HG03045 (cell line): Measurements from ENCODE around the gene CFAP61.

Experiments used
- ATAC-seq: cut with Tn5 transposase; IDR thresholded peaks from one replicate; pipeline ENCODE4 v1.9.1; 2021; ENCODE audit warnings: mild to moderate bottlenecking, moderate library complexity; ENCODE audit not compliant: unreplicated experiment

Gene CFAP61

DNA sequence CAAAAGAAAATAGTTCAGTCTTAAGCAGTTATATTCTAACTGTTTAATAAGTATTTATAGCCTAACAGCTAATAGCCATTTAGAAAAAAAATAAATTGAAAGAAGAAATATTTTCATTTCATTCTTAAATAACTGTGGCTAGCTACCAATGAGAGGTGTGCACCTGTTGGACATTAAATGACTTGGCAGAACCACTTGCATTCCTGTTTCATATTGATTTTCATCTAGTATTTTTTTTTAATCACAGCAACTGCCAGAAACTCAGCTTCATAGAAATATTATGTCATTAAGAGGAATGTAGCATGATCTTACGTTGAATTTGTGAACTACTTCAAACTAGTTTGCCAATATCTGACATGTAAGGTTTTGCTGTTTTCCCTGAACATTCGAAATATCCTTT, 25.0 kb upstream of the CFAP61 start:
- no peak for ATAC-seq

DNA sequence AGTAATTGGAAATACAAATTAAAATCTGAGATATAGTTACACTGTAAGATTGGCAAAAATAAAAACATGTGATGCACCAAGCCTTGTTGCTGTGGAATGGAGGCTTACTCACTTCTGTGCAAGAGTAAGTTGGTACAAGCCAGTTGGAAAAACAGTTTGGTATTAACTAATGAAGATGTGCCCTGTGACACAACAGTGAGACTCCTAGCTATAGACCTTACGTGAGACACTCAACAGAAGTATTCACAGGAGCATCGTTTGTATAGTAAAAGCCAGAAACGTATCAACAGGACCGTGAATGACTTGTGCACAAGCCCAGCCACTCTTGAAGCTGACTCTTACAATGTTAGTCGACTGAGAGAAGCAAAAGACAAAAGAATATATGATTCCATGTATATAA, 20.5 kb upstream of the CFAP61 start:
- no peak for ATAC-seq

DNA sequence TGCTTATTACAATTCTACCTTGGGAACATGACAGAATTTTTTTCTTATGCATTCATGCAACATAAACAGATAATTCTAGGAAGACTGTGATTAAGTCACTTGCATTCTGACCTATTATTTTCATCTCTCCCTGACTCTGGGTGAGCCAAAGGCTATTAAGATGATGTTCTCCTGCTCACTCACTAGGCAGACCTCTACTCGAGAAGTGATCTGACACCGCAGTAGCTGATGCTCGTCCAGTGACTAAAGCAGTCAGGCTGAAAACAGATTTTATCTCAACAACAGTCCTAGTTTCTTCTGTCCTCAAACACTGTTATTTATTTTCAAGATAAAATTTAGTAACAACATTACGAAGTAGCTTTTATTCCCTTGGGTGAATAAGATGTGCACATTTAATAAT, 17.8 kb upstream of the CFAP61 start:
- ATAC-seq = no peak

DNA sequence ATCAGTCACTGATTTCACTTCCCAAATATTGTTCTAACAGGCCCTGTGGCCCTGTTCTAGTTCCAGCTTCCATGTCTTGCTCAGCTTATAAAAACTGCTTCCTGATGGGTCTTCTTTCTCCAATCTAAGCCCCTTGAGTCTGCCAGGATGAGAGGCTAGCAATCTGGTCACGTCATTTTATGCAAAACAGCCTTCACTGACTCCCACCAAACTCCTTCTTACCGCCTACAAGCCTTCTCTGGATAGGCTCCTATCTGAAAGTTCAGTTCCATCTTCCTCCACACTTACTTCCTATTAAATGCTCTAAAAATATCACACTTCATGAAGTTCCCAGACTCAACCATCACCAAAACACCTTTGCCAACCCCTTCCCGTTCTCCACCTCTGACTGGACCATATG, 15.6 kb upstream of the CFAP61 start:
- no peak for ATAC-seq

DNA sequence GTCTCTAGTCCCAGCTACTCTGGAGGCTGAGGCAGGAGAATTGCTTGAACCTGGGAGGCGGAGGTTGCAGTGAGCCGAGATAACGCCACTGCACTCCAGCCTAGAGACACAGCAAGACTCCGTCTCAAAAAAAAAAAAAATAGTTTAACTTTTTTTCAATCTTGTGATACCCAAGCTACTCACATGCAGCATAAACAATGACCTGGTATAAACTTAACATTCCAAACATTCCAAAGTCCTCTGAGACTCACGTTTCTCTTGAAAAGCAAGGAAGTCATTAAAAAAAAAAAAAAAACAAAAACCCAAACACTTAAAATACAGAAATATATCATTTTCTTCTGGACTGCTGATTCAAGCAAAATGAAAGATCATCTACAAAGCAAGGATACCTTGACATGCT, 14.4 kb upstream of the CFAP61 start:
- no peak for ATAC-seq

DNA sequence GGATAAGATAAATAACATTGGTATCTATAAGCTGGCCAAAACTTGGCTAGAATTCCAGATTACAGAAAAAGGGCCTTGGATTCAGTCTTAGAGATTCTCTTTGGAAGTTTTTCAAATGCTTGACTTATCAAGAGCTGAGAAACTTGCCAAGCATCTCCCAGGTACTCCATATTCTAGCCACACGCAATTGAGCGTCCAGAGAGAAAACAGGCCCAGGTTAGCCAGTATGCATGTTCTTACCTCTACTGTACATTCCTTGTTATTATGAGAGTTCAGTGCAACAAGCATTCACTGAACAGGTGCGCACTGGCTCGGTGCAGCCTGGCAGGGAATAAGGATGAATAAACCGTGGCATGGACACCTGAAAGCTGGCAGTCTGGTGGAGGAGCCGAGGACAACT, 13.7 kb upstream of the CFAP61 start:
- ATAC-seq = no peak

DNA sequence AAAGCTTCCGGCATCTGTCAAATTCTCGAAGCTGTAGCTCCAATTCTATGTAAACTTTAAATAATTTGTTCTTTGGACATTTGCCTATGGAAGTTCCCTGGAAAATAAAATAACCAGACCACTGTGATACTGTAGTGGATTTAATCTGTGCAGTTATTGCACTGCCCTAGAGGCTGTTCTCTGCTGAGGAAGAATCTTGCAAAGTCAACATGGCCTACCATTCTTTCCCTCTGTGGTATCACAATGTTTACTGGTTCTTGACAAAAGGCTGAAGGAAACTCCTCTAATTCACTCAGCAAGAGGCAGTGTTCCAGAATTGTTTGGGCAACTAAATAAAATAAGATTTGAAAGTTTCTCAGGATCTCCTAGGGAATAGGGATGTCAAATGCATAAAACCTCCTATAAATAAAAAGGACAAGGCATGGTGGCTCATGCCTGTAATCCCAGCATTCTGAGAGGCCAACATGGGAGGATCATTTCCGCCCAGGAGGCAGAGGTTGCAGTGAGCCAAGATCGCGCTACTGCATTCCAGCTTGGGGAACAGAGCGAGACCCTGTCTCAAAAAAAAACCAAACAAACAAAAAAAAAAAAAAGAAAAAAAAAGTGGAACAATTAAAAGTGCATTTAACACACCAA, 12.5 kb upstream of the CFAP61 start:
- ATAC-seq = no peak

DNA sequence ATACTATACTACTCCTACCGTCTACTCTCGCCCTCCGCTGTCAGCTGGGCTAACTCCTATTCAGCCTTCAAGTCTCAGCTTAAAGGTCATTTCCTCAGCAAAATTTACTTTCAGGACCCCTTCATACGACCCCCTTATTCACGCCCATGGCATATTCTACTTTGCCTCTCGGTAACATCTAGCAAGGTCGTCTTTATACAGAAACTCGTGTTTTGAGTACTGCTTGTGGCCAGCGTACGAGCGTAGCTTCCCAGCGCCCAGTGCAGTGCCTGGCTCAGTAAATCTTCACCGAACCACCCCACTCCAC, 612 bp upstream of the CFAP61 start:
- ATAC-seq = no peak

DNA sequence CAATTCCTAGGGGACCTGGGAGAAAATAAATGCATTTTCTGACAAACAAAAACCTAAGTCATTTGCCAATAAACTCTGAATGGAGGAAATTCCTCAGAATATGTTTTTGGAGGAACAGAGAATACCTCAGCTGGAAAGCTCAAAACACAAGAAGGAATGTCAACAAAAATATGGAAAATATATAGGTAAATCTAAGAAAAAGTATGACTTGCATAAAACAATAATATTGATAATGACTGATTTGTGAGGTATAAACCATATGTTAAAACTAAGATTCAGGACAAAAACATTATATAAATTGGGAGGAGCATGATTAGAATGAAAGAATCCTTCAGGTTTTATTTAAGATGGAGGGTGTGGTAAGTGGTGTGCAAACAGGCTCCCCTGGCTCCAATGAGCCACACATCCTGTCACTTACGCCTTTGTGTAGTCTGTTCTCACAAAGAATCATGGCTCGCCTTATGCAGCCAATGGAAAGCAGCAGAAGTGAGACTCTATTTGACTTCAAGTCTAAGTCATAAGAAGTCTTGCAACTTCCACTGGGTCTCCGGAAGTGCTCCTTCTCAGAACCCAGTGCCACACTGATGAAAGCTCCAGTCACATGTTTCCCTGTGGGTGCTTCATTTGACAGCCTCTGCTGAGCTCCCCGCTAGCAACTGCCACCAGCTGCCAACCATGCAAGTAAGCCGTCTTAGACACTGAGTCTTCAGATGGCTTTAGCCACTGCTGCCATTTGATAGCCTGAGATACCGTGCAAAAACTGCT, 8.1 kb downstream of the CFAP61 start:
- ATAC-seq = no peak

DNA sequence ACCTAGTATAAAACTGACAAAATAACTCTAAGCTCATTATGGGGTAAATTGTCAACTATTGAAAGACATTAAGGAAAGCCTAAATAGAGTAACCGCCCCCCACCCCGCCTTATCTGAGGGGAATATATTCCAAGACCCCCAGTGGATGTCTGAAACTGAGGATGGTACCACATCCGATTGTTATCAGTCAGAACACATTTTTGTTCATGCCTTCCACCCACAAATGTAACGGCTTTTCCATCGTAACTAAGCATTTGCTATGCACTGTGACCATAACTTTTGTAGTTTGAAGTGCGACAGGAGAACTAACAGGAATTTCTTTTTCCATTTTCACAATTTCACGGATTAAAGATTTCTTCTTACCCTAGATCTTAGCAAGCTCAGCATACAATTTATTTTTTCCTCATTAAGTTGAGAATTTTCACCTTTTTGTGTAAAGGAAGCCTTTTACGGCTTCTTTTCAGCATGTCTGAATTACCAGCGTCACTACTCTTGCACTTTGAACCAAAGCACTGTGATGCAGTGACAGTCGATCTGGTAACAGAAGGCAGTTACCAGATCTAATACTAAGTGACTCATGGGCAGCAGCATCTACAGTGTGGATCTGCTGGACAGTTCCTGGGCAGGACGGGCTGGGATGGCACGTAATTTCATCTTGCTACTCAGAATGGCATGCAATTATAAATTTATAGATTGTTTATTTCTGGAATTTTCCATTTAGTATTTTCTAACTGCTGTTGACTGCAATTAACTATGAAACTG, 11.8 kb downstream of the CFAP61 start:
- ATAC-seq = no peak

DNA sequence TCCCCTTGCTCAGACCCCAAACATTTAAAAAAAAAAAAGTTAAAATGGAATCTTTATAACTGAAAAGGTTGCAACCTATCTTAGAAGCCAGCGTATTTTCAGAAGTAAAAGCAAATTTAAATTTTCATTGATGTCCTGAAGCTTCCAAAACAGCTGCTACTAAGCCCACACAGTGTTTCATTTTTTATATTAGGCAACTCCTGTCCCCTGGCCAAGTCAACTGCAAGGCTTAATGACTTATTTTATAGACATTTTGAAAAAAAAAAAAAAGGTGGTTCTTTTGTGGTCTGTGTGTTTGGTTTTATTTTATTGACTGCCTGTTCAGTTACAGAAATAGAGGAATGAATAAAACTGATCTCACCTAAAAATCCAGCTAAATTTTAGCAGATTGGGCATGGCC, 13.0 kb downstream of the CFAP61 start:
- ATAC-seq = no peak

DNA sequence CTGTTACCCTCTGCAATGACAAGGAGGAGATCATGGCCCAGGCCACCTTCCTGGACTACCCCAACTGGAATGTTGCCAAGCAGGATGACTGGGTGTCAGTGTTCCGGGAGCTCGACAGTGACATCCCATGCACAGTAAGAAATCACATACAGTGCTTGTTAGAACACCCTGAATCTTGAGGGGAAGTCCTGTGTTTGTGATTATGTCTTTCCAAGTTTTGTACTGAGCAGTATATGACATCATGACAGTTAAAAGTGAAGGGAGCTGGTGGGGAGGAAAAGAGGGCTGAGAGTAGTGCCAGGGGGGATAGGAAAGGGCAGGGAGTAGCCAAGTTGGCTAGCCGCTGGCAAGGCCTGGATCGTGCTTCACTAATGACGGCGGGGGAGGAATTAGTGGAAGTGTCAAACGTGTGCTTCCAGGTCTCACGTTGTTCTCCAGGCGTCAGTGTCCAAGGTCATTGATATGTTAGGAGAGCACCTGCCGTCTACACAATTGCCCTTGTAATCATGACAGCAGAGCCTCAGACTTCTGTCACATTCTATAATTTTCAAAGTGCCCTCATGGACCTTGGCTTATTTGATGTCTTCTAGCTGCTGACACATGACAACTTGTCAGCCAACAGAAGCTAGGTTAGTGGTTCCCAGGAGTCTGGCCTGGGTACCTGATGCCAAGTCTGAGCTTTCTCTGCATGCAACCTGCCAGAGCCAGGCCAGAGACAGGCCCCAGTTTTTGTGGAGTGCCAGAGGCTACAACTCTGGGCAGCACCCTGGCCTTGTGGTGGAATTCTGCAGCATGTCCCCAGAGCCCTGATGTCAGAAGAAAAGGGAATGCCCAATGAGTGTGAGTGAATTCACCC, 18.8 kb downstream of the CFAP61 start:
- ATAC-seq = no peak

DNA sequence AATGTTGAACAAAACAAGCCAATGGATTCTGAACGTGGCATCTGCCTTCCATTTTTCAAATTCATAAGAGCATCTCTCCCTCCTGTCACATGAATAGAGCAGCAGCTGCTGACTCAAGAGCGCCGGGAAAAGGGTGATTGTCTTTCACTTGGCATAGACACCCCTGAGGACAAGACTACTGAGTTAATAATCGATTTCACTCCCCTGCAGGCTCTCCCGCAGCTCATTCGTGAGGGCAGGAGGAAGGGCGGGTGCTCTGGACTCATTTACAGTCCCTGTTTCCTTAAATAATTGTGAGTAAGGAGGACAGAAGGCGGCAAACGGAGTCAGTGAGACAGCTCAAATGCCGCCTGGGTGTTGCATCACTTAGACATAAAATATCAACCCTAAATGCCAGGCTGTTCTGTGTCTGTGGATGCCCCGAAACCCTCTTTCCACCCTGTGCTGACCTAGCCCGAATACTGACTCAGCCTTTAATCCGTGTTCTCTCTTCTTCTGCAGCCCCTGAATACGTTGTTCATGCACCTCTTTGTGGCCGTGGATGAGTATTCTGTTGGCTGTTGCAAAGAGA, 21.6 kb downstream of the CFAP61 start:
- ATAC-seq = no peak

DNA sequence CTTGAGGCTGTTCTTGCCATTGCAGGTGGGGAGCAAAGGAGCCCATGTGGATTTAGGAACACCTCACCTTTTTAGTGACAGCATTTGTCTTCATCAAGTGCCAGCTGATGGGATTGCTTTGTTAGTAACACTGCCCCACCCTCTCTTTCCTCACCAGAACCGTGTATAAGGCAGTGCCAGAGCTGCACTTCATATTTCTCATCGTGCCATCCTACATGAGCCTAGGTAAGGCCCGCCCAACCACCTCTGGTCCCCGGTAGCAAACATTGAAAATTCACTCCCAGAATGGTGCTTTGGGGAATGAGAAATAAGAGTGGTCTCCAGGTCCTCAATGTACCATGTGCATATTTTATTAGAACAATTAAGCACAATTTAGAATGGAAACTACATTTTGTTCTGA, 22.7 kb downstream of the CFAP61 start:
- no peak for ATAC-seq

DNA sequence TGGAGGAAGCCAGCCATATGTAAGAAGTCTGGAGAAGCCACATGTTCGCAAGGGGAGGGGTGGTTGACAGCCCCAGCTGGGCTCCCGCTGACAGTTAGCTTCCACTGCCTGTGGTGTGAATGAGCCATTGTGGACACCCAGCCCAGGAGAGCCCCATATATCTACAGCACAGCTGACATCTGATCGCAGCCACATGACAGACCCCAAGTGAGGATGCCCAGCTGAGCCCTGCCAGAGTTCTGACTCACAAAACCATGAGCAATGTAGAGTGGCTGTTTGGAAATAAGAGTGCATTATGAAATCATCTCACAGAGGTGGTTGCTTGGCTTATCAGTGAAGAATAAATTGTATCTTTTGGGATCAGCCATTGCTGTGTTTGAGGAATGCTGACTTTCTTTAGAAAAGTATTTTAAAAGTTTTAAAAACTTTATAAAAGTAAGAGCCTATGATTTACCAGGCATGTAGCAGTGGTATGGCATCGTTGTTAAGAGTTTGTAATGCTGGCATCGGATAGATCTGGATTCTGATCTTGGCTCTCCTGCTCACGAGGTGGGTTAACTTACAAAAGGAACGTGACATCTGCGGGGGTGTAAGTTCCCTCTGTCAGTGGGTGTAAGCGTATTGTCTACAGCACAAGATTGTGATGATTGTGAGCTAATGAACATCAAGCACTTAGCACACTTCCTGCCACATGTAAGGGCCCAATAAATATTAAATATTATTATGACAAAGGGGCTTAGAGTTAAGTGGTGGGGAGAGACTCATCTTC, 24.1 kb downstream of the CFAP61 start:
- ATAC-seq = no peak

DNA sequence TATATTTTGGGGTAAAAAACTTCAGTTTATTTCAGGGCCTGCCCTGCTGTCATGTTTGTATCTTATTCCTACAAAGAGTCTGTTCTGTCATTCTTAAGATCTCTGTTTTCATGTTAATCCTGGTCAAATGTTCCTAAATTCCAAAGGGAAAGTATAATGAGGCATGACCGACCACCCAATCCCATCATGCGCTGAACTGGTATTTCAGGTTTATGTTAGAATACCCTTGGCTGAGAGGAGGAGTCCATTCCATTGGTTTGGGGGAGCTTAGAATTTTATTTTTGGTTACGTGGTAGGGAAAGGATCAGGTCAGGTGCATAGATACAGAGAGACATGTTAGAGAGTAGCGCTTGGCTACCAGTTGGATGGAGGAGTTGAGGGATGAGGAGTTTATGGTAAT, 25.7 kb downstream of the CFAP61 start:
- no peak for ATAC-seq

DNA sequence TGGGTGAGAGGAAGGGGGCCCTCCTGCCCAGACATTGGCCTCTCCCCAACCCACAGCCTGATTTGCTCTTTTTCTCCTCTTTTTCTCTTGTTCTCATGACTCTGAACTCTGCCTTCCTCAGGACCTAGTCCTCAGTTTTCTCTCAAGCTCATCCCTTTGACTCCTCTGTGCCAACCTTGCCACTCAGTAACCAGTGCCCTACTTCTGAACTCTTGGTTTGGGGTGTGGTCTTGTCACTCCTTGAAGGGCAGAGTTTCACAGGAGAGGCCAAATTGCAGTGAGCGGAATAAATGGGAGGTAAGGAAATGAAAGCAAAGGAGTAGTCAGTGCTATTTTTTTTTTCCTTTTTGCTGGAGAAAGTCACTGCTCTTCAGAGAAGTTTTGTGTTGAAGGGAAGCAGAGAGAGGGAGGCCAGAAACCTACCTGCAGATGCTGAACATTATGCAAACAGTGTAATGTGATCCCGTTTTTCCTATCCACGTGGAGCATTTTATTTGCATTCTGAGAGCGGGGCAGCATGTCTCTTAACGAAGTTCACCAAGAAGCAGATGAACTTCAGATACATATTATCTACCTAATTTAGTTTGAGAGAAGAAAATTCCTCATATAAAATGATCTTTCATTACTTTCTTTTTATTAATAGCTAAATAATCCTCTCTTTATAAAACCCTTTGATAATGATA, 26.9 kb downstream of the CFAP61 start:
- ATAC-seq = no peak

DNA sequence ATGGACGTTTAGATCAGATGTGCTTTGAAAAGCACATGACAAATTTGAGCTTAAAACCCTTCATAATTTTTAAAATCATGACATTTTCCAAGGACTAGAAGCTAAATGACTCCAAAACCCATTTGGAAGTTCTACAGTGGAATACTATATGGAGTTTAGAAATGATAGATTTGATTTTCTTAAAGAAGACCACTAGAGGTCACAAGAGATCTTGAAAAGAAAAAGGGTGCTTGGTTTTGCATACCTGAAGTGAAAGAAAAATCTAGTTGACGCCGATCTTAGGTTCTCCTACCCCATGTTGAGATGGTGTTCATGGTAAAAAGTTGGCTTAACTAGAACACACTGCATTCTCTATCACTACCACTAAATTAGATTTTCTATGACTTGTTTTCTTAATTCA, 31.5 kb downstream of the CFAP61 start:
- no peak for ATAC-seq

DNA sequence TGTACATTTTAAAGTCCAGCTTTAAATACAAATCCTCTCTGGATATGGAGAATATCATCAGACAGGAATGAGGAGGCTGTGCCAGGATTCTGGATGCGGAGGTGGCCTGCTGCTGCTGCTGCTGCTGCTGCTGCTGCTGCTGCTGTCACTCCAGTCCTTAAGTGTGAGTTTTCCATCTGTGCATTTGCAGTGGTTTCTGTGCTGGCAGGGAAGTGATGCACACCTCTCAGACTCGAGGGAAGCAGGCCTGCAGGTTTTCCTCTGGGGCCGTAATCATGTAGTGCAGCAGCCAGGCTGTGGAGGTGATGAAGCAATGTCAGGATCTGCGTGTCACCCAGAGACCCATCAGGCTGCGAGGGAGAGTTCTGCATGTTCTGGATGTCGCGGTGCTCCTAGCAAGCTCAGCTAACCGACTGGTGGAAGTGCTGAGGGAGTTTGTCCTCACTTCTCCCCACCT, 32.0 kb downstream of the CFAP61 start:
- no peak for ATAC-seq

DNA sequence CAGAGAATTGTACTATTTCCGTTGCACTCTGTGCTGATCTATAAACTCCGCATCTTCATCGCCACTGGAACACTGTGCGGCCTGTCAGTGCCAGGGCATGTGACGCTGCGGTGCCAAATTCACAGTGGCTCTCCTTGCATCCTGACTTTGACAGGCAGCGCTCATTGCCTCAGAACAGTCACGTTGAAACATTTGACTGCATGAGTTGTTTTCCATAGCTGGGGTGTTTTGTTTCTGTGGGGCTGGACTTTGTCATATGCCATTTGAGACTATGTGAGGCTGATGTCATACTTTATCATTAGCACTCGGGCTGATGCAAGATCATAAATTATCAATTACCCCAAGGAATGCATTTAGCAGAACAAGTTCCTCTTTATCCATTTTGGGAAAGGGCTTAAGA, 32.7 kb downstream of the CFAP61 start:
- no peak for ATAC-seq
